Stimulated activated CD4-positive, alpha-beta T cell treated with anti-CD3 and anti-CD28 coated beads, Interleukin-1b, Interleukin-23, amount 100 ng/mL, for 24 hours (primary cell): ENCODE measurements around the gene TK2.
"Not testable (repeated sequence)": the region's sequence is repeated elsewhere in the genome, so short reads cannot be mapped to it uniquely, and the experiment has no call there.

Experiments used
- DNase-seq, 4 experiments: peaks; one replicate each; pipeline ENCODE4 v3.0.0-alpha.2; 2020; ENCODE audit warnings: low read depth in 4 of 4, low spot score in 1 of 4

The TK2 gene

GRCh38 chr16:66508248-66508913, 41.5 kb downstream of the TK2 start:
- no peak for DNase-seq

GRCh38 chr16:66507731-66508239, 42.1 kb downstream of the TK2 start:
- DNase-seq: no peak

DNA sequence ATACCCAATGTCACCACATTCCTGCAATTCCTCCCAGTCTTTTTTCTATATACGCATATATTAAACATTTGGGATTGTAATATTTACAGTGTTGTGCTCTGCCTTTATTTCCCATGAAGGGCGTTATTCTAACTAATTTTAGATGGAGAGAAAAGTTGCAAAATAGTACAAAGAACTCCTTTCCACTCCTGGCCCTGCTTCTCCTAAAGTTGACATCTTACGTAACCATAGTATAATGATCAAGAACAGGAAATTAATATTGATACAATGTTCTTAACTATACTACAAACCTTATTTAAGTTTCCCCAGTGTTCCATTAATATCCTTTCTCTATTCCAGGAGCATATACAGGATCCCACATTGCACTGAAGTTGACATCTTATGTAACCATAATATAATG, 46.3 kb downstream of the TK2 start:
- DNase-seq: no peak

GRCh38 chr16:66503030-66503429, 46.9 kb downstream of the TK2 start:
- DNase-seq: no peak

DNA sequence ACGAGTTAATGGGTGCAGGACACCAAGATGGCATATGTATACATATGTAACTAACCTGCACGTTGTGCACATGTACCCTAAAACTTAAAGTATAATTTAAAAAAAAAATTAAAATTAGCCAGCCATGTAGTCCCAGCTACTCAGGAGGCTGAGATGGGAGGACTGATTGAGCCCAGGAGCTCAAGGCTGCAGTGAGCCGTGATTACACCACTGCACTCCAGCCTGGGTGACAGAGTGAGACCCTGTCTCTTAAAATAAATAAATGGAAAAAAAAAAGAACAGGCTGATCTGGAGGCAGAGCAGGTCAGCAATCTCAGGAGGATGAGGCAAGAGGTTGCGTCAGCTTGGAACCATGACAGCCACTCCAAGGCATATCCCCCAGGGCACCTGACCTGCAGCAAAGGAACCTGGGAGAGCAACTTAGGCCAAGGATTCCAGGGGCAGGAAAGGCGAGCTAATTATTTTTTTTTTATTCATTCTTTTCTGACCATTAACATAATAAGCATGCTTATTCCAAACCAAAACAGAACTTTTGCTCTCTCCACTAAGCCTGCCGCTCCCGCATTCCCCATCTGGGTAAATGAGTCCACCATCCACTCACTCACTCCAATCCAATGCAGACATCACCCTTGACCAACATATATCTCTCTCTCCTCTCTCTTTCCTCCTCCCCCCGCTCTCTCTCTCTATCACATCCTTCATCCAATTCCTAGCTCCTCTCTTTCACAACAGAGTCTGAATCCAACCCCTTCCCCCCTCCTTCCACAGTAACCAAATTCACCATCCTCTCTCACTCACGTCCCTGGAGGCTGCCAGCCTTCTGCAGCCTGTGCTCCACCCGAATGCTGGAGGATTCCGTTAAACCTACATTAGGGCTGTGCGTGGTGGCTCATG, 47.7 kb downstream of the TK2 start:
- no peak for DNase-seq

GRCh38 chr16:66501563-66501962, 48.4 kb downstream of the TK2 start:
- not testable (repeated sequence) for DNase-seq

GRCh38 chr16:66497921-66498320, 52.0 kb downstream of the TK2 start:
- not testable (repeated sequence) for DNase-seq

DNA sequence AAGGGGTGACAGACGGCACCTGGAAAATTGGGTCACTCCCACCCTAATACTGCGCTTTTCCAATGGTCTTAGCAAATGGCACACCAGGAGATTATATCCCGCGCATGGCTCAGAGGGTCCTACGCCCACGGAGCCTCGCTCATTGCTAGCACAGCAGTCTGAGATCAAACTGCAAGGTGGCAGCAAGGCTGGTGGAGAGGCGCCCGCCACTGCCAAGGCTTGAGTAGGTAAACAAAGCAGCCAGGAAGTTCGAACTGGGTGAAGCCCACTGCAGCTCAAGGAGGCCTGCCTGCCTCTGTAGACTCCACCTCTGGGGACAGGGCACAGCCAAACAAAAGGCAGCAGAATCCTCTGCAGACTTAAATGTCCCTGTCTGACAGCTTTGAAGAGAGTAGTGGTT, 53.7 kb downstream of the TK2 start:
- DNase-seq: not testable (repeated sequence)

- DNase-seq: no peak
Measured at GRCh38 chr16:66495440-66495839, 54.5 kb downstream of the TK2 start.

DNA sequence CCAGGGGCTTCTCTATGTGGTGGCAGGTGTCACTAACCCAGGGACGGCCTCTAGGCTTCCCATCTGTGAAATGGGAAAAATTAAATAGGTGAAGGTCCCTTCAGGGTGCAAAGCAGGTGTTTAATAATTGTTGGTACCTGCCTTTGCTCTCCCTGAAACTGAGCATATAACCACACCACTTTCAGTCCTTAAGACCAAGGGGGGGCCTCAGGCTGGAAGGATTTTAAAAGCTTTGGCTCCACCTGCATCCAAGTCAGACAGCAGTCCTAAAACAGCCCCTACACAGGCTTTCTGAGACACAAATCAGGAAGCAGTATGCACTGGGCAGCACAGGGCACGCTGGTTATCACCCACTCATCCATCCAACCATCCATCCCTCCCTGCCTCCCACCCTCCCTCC, 55.0 kb downstream of the TK2 start:
- no peak for DNase-seq

DNA sequence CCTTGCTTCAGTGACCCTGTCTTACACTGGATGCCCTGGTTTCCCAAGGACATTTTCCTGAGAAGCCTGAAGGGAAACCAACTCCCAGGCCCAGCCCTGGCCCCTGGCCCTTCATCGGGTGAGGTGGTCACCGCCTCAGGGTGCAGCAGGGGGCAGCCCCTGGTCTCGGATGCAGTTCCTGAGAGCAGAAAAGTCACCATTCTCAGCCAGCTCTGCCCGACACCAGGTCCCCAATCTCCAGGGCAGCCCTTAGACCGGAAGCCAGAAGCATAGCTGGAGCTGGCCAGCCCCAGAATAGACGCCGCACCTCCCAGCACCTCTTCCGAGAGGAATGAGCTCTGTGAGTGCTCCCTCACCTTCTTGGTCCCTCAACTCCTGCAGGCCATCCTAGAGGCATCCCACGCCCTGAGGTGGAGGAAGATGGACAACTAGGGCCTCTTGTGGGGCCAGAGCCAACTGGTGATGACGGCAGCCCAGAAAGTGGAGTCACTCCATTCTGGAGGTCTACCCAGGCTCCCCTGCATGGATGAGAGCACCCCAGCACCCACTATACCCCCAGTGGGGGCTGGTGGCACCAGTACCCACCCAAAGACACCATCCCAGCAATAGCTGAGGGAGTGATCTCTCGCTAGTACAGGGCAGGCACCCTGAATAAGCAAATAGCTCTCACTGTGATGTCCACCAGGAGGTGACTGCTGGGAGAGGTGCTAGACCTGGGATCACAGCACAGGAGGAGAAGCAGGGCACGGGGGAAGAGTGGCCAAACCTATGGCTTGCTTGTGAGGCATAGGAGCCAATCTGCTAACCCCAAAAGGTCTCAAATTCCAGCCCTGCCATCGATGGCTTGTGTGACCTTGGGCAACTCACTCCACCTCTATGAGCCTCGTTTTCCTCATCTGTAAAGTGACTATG, 56.2 kb downstream of the TK2 start:
- DNase-seq: no peak

DNA sequence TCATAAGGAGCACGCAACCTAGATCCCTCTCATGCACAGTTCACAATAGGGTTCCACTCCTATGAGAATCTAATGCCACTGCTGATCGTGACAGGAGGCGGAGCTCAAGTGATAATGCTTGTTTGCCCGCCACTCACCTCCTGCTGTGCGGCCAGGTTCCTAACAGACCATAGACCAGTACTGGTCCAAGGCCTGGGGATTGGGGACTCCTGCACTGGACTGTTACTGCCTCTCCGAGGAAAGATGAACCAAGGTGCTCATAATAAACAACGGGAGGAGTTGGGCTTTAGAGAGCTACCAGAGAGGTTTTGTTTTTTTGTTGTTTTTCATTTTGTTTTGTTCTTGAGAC, 58.2 kb downstream of the TK2 start:
- no peak for DNase-seq

GRCh38 chr16:66490774-66491715, 58.9 kb downstream of the TK2 start:
- no peak for DNase-seq

DNA sequence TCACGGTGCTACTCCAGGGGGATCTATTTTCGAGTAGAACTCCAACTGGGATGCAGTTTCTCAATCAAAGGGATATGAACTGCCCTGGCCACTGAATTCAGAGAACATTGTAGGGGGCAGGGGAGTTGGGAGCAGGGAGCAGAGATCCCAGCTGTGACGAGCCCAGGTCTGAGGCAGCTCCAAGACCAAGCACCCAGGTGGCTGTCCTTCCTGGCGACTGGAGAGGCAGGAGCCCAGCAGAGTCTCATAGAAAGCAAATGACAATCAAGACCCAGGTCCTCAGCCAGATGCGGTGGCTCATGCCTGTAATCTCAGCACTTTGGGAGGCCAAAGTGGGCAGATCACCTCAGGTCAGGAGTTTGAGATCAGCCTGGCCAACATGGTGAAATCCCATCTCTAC, 60.1 kb downstream of the TK2 start:
- no peak for DNase-seq

DNA sequence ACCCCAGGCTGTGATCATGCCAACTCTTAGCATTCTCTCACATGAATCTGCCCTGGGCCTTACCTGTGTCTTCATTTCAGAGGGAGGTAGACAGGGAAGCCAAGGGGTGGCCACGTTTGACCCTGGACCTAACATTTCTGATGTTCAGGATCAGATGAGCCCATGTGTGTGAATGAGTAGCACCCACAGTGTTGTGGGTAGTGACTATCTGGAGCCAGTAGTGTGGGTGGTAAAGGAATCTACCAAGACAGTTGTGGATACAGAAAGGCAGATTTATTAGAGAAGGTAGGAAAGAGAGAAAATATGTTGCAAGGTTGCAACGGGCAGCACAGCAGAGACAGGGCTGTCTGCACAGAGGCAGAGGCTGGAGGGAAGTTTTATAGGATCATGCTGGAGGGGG, 60.5 kb downstream of the TK2 start:
- DNase-seq: no peak

GRCh38 chr16:66488505-66488904, 61.4 kb downstream of the TK2 start:
- no peak for DNase-seq

DNA sequence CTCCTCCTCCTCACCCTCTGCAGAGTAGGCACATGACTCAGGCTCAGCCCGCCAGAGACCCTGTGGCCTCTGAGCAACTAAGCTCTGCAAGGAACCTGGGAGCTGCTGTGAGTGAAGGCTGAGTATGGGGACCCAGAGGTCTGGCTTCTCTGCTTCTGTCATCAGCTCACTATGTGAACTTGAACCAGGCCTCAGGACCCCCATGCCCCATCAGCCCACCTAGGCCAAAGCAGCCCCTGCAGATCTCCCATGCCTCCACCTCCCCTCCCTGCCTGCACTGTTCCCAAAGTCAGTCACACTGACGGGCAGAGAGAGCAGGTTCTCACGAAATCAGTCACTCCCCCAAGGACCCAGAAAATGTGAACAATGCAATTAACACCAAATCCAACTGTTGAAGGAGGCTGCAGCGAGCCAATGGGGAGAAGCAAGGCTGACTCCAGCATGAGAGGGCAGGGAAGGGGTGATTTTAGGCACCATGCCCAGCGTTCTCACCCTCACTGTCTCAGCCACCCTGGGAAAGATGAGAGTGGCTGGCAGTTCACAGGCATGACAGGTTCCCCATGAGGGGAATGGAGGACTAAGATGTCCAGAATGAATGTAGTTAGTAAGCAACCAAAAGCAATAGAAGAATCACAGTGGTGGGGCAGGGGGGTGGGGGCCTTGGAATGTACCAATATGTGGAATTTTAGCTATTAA, 62.2 kb downstream of the TK2 start:
- DNase-seq: no peak

DNA sequence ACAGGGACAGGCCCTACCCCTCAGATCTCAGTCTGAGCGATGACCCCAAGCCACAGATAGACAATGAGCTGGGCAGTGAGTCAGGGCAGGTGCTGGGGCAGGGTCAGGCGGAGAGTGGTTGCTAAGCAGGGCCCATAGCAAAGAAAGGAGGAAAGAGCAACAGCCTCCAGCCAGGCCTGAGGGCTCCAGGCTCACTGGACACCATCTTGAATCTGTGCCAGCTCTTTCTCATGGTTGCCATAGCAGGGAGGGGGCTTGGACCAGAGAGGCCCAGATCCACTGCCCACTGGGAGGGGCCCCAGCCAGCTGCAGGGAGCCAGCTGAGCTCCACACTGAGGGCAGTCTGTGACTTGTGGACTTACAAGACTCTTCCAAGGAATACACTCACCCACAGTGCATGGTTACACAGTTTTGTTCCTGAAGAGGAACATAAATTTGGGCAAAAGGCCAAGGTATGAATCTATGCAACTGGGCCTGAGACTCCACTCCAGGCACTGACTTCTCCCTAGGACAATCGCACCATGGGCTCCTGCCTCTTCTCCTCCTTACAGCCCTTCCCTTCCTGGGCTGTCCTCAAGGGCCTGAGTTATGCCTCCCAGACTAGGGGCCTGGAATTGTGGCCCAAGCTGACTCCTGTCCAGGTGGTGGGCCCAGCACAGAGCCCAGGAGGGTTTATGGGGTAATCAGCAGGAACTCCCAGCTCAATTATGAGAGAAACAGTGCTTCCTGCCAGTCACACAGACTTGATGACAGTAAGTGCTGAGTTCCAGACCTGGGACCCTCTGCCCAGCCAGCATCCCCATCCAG, 62.9 kb downstream of the TK2 start:
- no peak for DNase-seq

DNA sequence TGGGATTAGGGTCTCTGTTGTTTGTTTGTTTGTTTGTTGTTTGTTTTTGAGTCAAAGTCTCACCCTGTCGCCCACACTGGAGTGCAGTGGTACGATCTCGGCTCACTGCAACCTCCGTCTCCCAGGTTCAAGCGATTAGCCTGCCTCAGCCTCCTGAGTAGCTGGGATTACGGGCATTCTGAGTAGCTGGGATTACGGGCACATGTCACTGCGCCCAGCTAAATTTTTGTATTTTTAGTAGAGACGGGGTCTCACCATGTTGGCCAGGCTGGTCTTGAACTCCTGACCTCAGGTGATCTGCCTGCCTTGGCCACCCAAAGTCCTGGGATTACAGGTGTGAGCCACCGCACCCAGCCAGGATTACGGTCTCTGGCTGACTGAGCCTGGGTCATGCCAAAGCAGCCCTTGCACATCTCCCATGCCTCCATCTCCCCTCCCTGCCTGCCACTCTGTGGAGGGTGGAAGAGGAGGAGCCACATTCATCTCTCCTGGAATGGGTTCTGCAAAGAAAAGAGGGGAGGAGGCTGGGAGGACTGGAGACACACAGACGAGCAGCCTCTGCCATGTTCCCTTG, 63.6 kb downstream of the TK2 start:
- DNase-seq: no peak
